Epidermal melanocyte (primary cell): ENCODE results near the gene SAPCD1.
"Not testable (repeated sequence)": the region's sequence is repeated elsewhere in the genome, so short reads cannot be mapped to it uniquely, and the experiment has no call there.

ENCODE experiments used
- DNase-seq: peaks from one replicate; pipeline ENCODE4 v3.0.0; 2011; ENCODE audit warnings: low spot score; ENCODE audit not compliant: insufficient read length

The SAPCD1 gene

DNA sequence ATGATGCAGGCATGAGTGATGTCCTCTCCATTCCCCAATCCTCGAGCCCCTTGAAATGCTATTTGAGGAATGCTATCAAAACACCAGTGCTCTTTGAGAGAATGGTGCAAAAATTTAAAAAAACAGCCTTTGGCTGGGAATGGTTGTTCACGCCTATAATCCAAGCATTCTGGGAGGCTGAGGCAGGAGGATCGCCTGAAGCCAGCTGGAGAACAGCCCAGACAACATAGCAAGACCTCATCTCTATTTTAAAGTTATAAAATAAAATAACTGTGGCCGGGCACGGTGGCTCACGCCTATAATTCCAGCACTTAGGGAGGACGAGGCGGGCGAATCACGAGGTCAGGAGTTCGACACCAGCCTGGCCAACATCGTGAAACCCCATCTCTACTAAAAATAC is 37.3 kb downstream of the SAPCD1 start:
- DNase-seq, result no peak

DNA sequence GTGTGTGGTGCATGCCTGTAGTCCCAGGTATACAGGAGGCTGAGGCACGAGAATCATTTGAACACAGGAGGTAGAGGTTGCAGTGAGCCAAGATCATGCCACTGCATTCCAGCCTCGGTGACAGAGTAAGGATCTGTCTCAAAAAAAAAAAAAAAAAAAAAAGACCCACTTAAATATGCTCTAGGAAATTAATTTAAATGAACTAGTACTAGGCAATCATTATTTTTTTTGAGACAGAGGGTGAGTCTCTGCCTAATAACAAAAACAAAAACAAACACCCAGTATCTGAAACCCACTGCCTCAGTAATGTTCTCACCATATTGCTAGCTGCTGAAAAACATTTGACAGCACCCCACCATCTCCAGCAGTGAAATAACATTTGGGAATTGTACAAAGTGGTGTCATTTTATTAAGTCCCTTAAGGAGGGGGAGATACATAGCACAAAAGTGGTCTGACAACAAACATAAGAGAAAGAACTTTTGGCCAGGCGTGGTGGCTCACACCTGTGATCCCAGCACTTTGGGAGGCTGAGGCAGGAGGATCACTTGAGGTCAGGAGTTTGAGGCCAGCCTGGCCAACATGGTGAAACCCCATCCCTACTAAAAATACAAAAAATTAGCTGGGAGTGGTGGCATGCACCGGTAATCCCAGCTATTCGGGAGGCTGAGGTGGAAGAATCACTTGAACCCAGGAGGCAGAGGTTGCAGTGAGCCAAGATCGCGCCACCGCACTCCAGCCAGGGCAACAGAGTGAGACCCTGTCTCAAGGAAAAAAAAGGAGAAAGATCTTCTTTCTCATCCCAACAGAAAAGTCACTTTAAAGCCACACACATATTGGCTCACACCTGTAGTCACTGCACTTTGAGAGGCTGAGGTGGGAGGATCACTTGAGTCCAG is 38.8 kb downstream of the SAPCD1 start:
- DNase-seq, result not testable (repeated sequence)

DNA sequence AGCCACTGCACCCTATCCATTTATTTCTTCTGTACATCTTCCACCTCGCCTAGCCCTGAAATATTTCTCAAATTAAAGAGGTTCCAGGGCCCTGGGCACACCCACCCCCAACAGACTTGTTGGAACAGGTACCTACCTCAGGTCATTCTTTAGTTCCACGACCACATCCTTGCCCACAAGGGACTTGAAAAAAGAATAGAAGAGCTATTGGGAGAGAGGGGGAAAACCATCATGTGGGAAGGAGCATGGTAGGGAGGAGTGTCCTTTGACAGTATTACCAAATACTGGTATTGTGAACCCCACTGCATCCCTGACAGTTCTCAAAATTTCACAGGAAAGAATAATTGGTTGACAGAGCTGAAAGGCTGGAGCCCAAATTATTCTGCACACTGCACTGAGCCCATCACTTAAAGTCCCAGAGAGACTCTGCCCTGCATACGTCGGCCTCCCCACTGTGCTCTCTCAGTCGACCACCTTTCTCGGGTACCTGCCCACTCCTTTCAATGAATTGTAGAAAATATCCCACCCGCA is 43.5 kb downstream of the SAPCD1 start:
- DNase-seq, result no peak

DNA sequence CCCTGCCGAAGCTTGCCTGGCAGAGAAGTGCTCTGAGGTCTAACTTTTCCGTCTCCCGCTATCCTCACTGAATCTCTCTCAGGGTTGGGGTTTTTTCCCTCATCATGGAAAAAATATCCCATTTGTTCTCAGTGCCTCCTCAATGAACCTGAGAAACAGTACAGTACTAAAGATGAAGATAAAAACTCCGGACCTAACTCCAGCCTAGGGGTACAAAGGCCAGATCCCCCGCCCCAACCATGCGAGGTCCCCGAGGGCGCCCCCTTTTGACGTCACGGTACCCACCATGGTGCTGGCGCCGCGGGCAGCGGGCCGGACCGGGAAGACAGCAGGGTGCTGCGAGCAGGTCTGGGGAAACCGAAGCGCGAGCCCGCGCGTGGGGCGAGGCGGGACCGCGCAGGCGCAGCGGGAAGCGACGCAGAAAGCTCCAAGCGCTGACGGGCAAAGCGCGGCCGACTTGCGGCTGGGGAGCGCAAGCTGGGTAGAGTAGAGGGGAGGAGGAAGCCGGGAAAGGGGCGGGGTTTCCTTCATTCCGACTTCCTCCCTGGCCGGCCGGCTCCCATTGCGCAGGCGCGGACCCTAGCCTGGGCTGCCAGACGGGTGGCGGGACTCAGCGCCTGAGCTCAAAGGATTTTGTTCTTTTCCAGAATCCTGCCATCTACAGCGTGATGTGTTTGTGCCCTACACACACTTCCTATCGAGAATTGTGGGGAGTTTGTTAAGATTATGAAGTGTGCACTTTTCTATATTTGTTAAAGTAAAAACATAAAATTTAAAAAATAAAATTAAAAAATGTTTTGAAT is 44.2 kb downstream of the SAPCD1 start, which contains the start of gene LSM2:
Gene LSM2, minus strand, starts transcription at position 497 of the 803 bp plus-strand sequence. Its CDS starts 209 bp downstream, at position 288.
- DNase-seq, result peak; percentile 94

DNA sequence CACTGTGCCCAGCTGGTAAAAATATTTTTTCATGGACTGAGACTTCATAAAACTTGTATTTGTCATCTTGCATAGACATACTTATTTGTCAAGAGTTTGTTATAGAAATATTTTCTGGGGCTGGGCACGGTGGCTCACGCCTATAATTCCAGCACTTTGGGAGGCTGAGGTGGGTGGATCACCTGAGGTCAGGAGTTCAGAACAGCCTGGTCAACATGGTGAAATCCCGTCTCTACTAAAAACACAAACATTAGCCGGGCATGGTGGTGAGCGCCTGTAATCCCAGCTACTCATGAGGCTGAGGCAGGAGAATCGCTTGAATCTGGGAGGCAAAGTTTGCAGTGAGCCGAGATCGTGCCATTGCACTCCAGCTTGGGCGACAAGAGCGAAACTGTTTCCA is 46.1 kb downstream of the SAPCD1 start:
- not testable (repeated sequence) for DNase-seq

DNA sequence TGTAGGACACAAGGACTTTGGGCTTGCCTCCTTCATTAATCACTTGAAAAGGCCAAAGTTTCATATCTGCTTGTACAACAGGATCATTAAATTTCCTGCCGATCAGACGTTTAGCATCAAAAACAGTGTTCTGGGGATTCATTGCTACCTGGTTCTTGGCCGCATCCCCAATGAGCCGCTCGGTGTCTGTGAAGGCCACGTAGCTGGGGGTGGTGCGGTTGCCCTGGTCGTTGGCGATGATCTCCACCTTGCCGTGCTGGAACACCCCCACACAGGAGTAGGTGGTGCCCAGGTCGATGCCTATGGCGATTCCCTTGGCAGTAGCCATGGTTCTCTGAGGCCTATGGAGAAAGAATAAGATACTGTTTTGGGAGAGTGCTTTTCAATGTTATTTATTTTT is 49.2 kb downstream of the SAPCD1 start:
- no peak for DNase-seq

DNA sequence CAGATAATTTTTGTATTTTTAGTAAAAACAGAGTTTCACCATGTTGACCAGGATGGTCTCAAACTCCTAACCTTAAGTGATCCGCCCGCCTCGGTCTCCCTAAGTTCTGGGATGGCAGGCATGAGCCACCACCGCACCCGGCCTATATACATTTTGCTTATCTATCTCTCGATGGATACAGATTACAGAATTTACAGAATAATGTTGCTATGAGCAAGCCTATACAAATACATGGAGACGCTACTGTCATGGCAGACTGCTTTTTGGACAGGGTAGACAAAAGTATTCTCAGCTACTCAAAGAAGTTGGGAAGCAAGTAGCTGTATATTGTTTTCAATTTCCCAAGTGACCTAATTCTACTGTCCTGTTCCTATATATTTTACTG is 51.0 kb downstream of the SAPCD1 start:
- no peak for DNase-seq
